H1 (cell line): Measurements from ENCODE around the gene ANKH. TPM values are rescaled to one million over a fixed set of nuclear protein-coding genes. Genes with fewer than 3 reads are reported as not detected.

Experiments used
- CTCF ChIA-PET: fragments of 300-600 bp; sonication (Branson Sonifier 250); formaldehyde crosslinking; loops from one replicate; lab custom pipeline; 2021; ENCODE audit not compliant: partially characterized antibody; lab: Charles Lee
- POLR2A ChIA-PET: fragments of 300-600 bp; sonication (Branson Sonifier 250); formaldehyde crosslinking; loops from one replicate; lab custom pipeline; 2021; ENCODE audit warnings: inconsistent platforms; ENCODE audit not compliant: partially characterized antibody; lab: Charles Lee
- DNase-seq, 2 experiments: peaks; one replicate each; pipeline versions ENCODE4 v3.0.0 to v3.0.0-alpha.2; 2010 to 2022; ENCODE audit warnings: low spot score in 2 of 2, low read depth in 1 of 2, mixed read lengths in 1 of 2
- FAIRE-seq: peaks from 2 replicates; lab custom pipeline; 2011; peaks lifted over from hg19 to GRCh38; lab: Jason Lieb, UNC
- H2AFZ ChIP-seq: 2 replicates; pipeline ENCODE4 v1.8.1; 2012; ENCODE audit warnings: low read length, inconsistent platforms
- H2AK5ac ChIP-seq: 2 replicates; pipeline ENCODE4 v1.6.1; 2013; ENCODE audit warnings: low read depth, low read length
- H2BK120ac ChIP-seq: replicated peaks from 2 replicates; pipeline ENCODE3; 2013; ENCODE audit warnings: low read depth, low read length, inconsistent platforms
- H2BK12ac ChIP-seq: 2 replicates; pipeline ENCODE4 v1.6.1; 2013; ENCODE audit warnings: low read depth, low read length
- H2BK15ac ChIP-seq: 2 replicates; pipeline ENCODE4 v1.6.1; 2013; ENCODE audit warnings: low read length
- H2BK20ac ChIP-seq: 2 replicates; pipeline ENCODE4 v1.6.1; 2013; ENCODE audit warnings: low read length
- H2BK5ac ChIP-seq: 2 replicates; pipeline ENCODE4 v1.6.1; 2013; ENCODE audit warnings: low read depth, low read length
- H3K14ac ChIP-seq: 2 replicates; pipeline ENCODE4 v1.6.1; 2013; ENCODE audit warnings: inconsistent platforms; ENCODE audit not compliant: insufficient read length
- H3K18ac ChIP-seq: 2 replicates; pipeline ENCODE4 v1.6.1; 2013; ENCODE audit warnings: low read length; ENCODE audit errors: extremely low read depth
- H3K23ac ChIP-seq: 2 replicates; pipeline ENCODE4 v1.6.1; 2013; ENCODE audit warnings: inconsistent platforms; ENCODE audit not compliant: insufficient read length
- H3K23me2 ChIP-seq: 2 replicates; pipeline ENCODE4 v1.6.1; 2013; ENCODE audit warnings: low read depth, low read length
- H3K27ac ChIP-seq: 2 replicates; pipeline ENCODE4 v1.6.1; 2011; ENCODE audit warnings: low read depth, low read length, inconsistent platforms
- H3K27me3 ChIP-seq, 4 experiments: replicated peaks in 1 of 4; 1 replicate in 1 of 4; 2 replicates in 3 of 4; pipeline versions ENCODE4 v1.6.1 to v1.8.1; 2011 to 2013; ENCODE audit warnings: low read length in 3 of 4, mild to moderate bottlenecking in 3 of 4, inconsistent platforms in 2 of 4, mixed read lengths in 2 of 4, moderate library complexity in 1 of 4; ENCODE audit not compliant: control insufficient read depth in 3 of 4, insufficient read depth in 3 of 4; ENCODE audit errors: extremely low read depth in 1 of 4
- H3K36me3 ChIP-seq, 4 experiments: 2 replicates each; pipeline versions ENCODE4 v1.6.1 to v1.8.1; 2011 to 2013; ENCODE audit warnings: mild to moderate bottlenecking in 4 of 4, low read length in 3 of 4, moderate library complexity in 2 of 4, control low read depth in 1 of 4, inconsistent platforms in 1 of 4; ENCODE audit not compliant: insufficient read depth in 4 of 4, control insufficient read depth in 2 of 4
- H3K4ac ChIP-seq: replicated peaks from 2 replicates; pipeline ENCODE3; 2013; ENCODE audit warnings: low read length, low read depth, mixed read lengths, inconsistent platforms; ENCODE audit not compliant: insufficient read length
- H3K4me1 ChIP-seq, 4 experiments: replicated peaks in 1 of 4; 1 replicate in 1 of 4; 2 replicates in 3 of 4; pipeline versions ENCODE4 v1.6.1 to v1.8.1; 2011 to 2013; ENCODE audit warnings: low read length in 3 of 4, inconsistent platforms in 2 of 4, mixed read lengths in 1 of 4; ENCODE audit not compliant: insufficient read depth in 4 of 4, control insufficient read depth in 3 of 4
- H3K4me2 ChIP-seq, 2 experiments: 2 replicates each; pipeline versions ENCODE4 v1.6.1 to v1.8.1; 2011 to 2013; ENCODE audit warnings: low read depth in 2 of 2, low read length in 2 of 2, control low read depth in 1 of 2, inconsistent platforms in 1 of 2, mild to moderate bottlenecking in 1 of 2; ENCODE audit not compliant: insufficient read depth in 1 of 2
- H3K4me3 ChIP-seq, 4 experiments: fragments of 200-600, 300-600 bp in 1 of 4; sonication (generic), shearing (Covaris generic), sonication (Bioruptor Twin) in 1 of 4; 2 replicates each; pipeline versions ENCODE4 v1.5.1 to v1.8.1; 2011 to 2016; ENCODE audit warnings: low read length in 4 of 4, low read depth in 3 of 4, control low read depth in 2 of 4, inconsistent platforms in 2 of 4, mild to moderate bottlenecking in 2 of 4, mixed read lengths in 1 of 4, moderate library complexity in 1 of 4; ENCODE audit not compliant: insufficient read depth in 2 of 4; ENCODE audit errors: extremely low read depth in 1 of 4
- H3K56ac ChIP-seq: replicated peaks from 2 replicates; pipeline ENCODE3; 2013; ENCODE audit warnings: low read depth, mild to moderate bottlenecking, mixed read lengths, low read length, inconsistent platforms; ENCODE audit not compliant: insufficient read length
- H3K79me1 ChIP-seq: 2 replicates; pipeline ENCODE4 v1.6.1; 2013; ENCODE audit warnings: low read depth, low read length, control low read depth
- H3K79me2 ChIP-seq, 2 experiments: 2 replicates each; pipeline versions ENCODE4 v1.6.1 to v1.8.1; 2012 to 2013; ENCODE audit warnings: low read length in 2 of 2, mild to moderate bottlenecking in 2 of 2, inconsistent platforms in 1 of 2; ENCODE audit not compliant: insufficient read depth in 2 of 2, control insufficient read depth in 1 of 2
- H3K9ac ChIP-seq, 4 experiments: replicated peaks in 1 of 4; 1 replicate in 1 of 4; 2 replicates in 3 of 4; pipeline versions ENCODE4 v1.6.1 to v1.8.1; 2011 to 2013; ENCODE audit warnings: low read depth in 3 of 4, low read length in 3 of 4, control low read depth in 2 of 4, mild to moderate bottlenecking in 2 of 4, moderate library complexity in 2 of 4, inconsistent platforms in 1 of 4; ENCODE audit errors: extremely low read depth in 1 of 4
- H3K9me3 ChIP-seq, 2 experiments: 2 replicates each; pipeline versions ENCODE4 v1.6.1 to v1.8.1; 2012 to 2013; ENCODE audit warnings: mild to moderate bottlenecking in 2 of 2, moderate library complexity in 2 of 2, control low read depth in 1 of 2, inconsistent platforms in 1 of 2, low read depth in 1 of 2, low read length in 1 of 2, mixed read lengths in 1 of 2; ENCODE audit not compliant: insufficient read depth in 2 of 2
- H4K20me1 ChIP-seq, 2 experiments: replicated peaks in 1 of 2; 2 replicates each; pipeline versions ENCODE3 to v1.8.1; 2011 to 2013; ENCODE audit warnings: inconsistent platforms in 2 of 2, low read length in 2 of 2, mild to moderate bottlenecking in 1 of 2; ENCODE audit not compliant: insufficient read depth in 2 of 2, control insufficient read depth in 1 of 2
- H4K5ac ChIP-seq: 2 replicates; pipeline ENCODE4 v1.6.1; 2013; ENCODE audit warnings: low read length, low read depth, mixed read lengths, inconsistent platforms; ENCODE audit not compliant: insufficient read length
- H4K8ac ChIP-seq: 2 replicates; pipeline ENCODE4 v1.8.0; 2013; ENCODE audit warnings: mild to moderate bottlenecking, moderate library complexity, low read length, inconsistent platforms; ENCODE audit not compliant: insufficient read depth; ENCODE audit errors: extremely low read depth
- H4K91ac ChIP-seq: replicated peaks from 2 replicates; pipeline ENCODE3; 2013; ENCODE audit warnings: low read length, mixed read lengths, inconsistent platforms; ENCODE audit not compliant: insufficient read length
- CTCF ChIP-seq, 3 experiments: IDR thresholded peaks; 1 replicate in 2 of 3; 2 replicates in 1 of 3; pipeline versions ENCODE4 v1.5.1 to v1.6.1; 2011; ENCODE audit warnings: low read length in 3 of 3, mild to moderate bottlenecking in 3 of 3, inconsistent platforms in 2 of 3, low read depth in 1 of 3, moderate library complexity in 1 of 3; ENCODE audit not compliant: insufficient read depth in 1 of 3; ENCODE audit errors: control extremely low read depth in 1 of 3
- PHF8 ChIP-seq: fragments of 200-600 bp; sonication (generic); conservative IDR thresholded peaks from 2 replicates; pipeline ENCODE4 v1.7.1; 2012; ENCODE audit warnings: low read depth, mild to moderate bottlenecking, inconsistent platforms, low read length, moderate library complexity
- WGBS, 2 experiments: shearing (Covaris generic) in 1 of 2; methylation state at CpG; one replicate each; pipeline versions ENCODE4 v1.1.6 to v1.1.7; 2013 to 2015; ENCODE audit warnings: low lambda C conversion rate in 2 of 2, mixed read lengths in 2 of 2, inconsistent platforms in 1 of 2, low coverage in 1 of 2, missing lambda C conversion rate in 1 of 2; ENCODE audit not compliant: insufficient replicate concordance in 2 of 2, insufficient coverage in 1 of 2, insufficient read length in 1 of 2; ENCODE audit errors: extremely low coverage in 1 of 2, missing lambda C conversion rate in 1 of 2; 5-methylcytosine and 5-hydroxymethylcytosine counted together
- polyA plus RNA-seq, 7 experiments: library from polyadenylated mRNA; depleted of rRNA in 3 of 7; stranded (reverse) in 5 of 7; unstranded in 2 of 7; fragments of >200 nt in 5 of 7; fragments of 200-250 nt in 2 of 7; gene quantifications; 1 replicate in 5 of 7; 2 replicates in 1 of 7; 4 replicates in 1 of 7; pipeline versions ENCODE4 v1.2.1 to v1.2.3, GENCODE V29; 2011 to 2013; ENCODE audit warnings: missing spikeins in 2 of 7, mixed read lengths in 2 of 7
- total RNA-seq: library from RNA; stranded (reverse); fragmentation: NEBNext Ultra II Directional; extraction: Animal tissue kit (Norgen Biotek cat#: 25700); gene quantifications from 2 replicates; pipeline ENCODE4 v1.2.1, GENCODE V29; 2021

The ANKH gene
- total and polyA plus RNA-seq, 2 of the 8 experiments (the other 6 are each of a cell fraction or from before 2014, with no cell fraction given), result 5.3 to 13.0 TPM

GRCh38 chr5:14730881-14731280, 140.7 kb downstream of the ANKH start:
- no peak overlapping the region for H4K91ac ChIP-seq
- ChIA-PET CTCF (interaction anchor here (0.6 to 3.7 kb wide), 11 partner anchors 10 to 283 kb away, joined by 3 to 20 read pairs (median 3); no protein-coding TSS in a partner anchor), POLR2A (interaction anchor here (0.8 to 1.3 kb wide), 2 partner anchors 18 to 114 kb away, joined by 3 to 4 read pairs; no protein-coding TSS in a partner anchor)
- peaks cover 8 to 22% (median 18%) of the 10 kb centered on the region in 4 experiments for H3K4me1 ChIP-seq
- H3K9ac ChIP-seq, result no peak overlapping the region
- no peaks in the 10 kb centered on the region for H3K79me2 ChIP-seq
- H2AK5ac ChIP-seq, result no peak overlapping the region
- H4K20me1 ChIP-seq, result no peaks in the 10 kb centered on the region
- no peak for TF ChIP-seq PHF8
- TF ChIP-seq CTCF (IDR thresholded peaks at IDR 0.05; ENCODE audit: control extremely low read depth in 1 of 3, insufficient read depth in 1 of 3, low read depth in 1 of 3, low read length in 3 of 3), result peak in 2 of 3 experiments; percentile 10 to 25; a peak in 2 of 4 replicates
- FAIRE-seq (no peak), DNase-seq (no peak)
- H3K27me3 ChIP-seq, result 0 out of 7 replicates have a peak, but pooled peaks cover 0 to 2% (median 0%) of the 10 kb centered on the region in 4 experiments
- H3K4ac ChIP-seq, result no peak overlapping the region
- H3K9me3 ChIP-seq, result no peaks in the 10 kb centered on the region
- H3K4me3 ChIP-seq, result no peak overlapping the region
- WGBS, 2 experiments, result 87% methylated on average over 14 of the region's 15 CpGs; no CpG with 5 or more reads in 1 of the 2 experiments
- no peaks in the 10 kb centered on the region for H3K36me3 ChIP-seq
- H2BK5ac ChIP-seq, result no peak overlapping the region
- H2BK15ac ChIP-seq, result no peak overlapping the region
- no peak overlapping the region for H2BK120ac ChIP-seq
- no peak overlapping the region for H3K4me2 ChIP-seq
- no peak overlapping the region; the same call in 1 of the 2 replicates for H3K18ac ChIP-seq
- no peak overlapping the region for H4K8ac ChIP-seq
- H3K23me2 ChIP-seq, result 0 out of 2 replicates have a peak, but pooled peaks cover 3% of the 10 kb centered on the region
- H2BK12ac ChIP-seq, result no peak overlapping the region
- H2BK20ac ChIP-seq, result no peak overlapping the region
- no peak overlapping the region for H4K5ac ChIP-seq
- H3K23ac ChIP-seq, result no peak overlapping the region
- no peak overlapping the region for H3K56ac ChIP-seq
- H3K14ac ChIP-seq, result no peak overlapping the region
- H2AFZ ChIP-seq, result no peak overlapping the region
- no peak overlapping the region for H3K27ac ChIP-seq
- H3K79me1 ChIP-seq, result no peaks in the 10 kb centered on the region
